ENCODE results near the gene APOL3.
"Not testable (repeated sequence)": the region's sequence is repeated elsewhere in the genome, so short reads cannot be mapped to it uniquely, and the experiment has no call there.

APOL3 gene

GRCh38 chr22:36193171-36193570 is 32.6 kb upstream of the APOL3 start:
- DNase-seq (ENCODE audit: low read depth): no peak

DNA sequence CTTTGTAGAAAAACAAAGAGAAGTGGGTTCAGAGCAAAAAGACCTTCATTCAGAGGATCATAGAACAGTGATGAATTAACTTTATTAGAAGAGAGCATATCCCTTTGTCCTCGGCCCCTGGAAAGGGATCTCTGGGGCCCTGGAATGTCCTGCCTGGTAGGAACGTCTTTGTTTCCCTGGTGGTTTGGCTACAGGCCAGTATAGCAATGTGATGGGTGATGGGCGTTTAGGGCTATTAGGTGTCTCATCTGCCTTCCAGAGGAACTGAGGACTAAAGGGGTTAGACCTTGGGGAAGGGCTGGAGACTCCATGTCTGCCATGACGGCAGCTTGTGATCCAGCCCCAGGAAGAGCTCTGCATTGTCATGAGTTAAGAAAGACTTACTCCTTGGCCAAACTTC is 32.0 kb upstream of the APOL3 start:
- DNase-seq (ENCODE audit: low read depth): no peak

- DNase-seq (ENCODE audit: low read depth): no peak
Measured at GRCh38 chr22:36191106-36191836, 30.7 kb upstream of the APOL3 start.

GRCh38 chr22:36187862-36188261 is 27.3 kb upstream of the APOL3 start:
- DNase-seq (ENCODE audit: low read depth): not testable (repeated sequence)

DNA sequence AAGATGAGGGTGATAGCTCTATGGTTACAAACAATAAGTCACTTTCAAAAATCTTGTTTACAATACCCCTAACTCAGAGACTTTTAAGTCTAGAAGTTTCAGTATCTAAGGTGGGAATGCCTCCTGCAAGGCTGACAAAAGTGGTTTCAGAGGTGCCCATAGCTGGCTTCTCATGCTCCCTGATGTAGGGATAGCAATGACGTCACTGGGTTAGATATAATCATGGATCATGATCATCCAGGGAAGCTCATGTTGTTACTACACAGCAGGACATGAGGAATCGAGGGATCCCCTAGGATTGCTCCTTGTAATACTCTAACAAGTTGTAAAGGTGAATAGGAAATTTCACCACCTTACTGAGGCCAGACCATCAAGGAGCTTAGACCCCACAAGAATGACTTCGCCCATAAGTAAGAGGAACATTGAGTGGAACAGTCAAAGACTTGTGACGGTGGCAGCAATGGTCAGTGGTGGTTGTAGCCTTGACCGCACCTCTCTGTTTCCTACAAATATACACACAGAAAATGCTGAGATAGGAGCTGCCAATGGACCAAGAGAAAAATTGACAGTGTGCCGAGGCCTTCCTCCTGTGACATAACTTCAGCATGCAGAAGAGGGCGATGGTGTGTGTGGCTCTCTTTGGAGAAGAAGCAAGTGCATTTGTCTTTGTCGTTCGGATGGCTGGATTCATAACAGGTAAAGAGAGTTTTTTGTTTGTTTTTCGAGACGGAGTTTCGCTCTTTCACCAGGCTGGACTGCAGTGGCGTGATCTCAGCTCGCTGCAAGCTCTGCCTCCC is 25.5 kb upstream of the APOL3 start:
- no peak for DNase-seq (ENCODE audit: low read depth)

DNA sequence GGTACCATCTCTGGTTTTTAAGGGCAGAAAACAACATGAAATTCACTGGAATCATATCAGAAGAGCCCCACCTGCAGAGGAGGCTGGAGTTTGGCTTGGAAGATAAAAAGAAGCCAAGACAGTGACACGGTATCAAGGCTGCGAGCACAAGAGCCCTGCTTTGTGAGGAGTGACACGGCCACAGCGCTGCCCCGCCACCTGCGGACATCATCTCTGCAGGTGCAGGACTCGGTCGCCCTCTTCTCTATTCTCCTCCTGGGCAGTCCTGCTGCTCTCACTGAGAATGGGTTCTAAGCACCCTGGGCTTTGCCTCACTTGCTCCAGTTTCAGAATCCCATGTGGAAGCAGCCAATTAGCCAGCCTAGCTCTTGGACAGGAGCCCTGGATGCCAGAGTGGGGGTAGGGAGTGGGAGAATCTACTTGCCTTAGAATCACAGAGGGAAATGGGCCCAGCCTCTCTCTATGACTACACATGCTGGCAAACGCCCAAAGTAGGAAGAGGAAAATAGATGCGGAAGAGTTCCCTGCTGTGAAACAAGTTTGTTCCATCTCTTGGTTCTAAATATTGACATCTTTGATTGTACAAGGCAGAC is 24.0 kb upstream of the APOL3 start:
- no peak for DNase-seq (ENCODE audit: low read depth)

DNA sequence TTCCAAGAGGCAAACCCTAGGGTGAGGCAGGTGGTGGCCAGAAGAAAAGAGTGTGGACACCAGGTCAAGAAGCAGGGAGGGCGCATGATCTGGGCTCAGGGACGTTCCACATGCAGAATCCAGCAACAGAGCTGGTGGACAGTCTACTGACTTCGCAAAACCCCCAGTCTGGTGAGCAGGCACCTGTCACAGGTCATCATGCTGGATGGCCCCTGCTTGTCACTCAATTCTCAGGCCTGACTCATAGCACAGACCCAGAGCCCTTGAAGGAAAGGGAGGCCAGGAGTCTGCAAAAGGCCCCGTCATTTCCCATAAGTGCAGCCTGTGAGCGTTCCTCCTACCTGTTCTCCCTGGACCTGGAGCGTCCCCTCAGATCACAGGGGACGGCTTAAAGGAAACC is 22.9 kb upstream of the APOL3 start:
- DNase-seq (ENCODE audit: low read depth): no peak

DNA sequence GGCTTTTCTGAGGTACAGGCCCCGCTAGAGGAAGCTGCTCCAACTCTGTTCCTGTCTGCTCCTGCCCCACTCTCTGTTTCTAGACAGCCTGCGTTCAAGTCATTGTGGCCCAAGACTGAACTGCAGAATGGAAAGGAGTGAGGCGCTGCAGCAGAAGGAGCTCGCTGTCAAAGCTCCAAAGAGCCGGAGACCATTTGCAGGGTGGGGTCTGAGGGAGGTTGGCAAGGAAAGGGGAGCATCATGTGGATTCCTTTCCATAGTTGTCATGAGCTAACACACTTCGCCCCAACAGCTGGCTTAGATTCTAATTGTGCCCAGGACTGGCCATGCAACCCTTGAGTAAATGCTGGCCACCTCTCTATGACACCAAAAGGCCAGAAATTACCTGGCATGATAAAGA is 22.3 kb upstream of the APOL3 start:
- DNase-seq (ENCODE audit: low read depth): no peak

DNA sequence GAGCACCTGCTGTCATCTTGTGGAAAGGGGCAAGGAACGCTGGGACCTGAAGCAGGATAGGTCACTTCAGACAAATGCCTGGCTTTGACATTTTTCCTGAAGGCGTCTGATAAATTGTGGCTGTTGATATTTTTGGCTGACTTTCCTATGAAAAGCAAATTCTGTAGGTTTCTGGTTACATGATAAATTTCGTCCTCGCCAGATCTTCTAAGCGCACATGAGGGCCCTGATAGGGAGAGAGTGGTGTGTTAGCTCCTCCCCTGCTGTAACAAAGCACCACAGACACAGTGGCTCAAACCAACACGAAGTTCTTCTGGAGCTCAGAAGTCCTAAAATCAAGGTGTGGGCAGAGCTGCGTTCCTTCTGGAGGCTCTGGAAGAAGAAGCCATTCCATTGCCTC is 21.5 kb upstream of the APOL3 start:
- no peak for DNase-seq (ENCODE audit: low read depth)

DNA sequence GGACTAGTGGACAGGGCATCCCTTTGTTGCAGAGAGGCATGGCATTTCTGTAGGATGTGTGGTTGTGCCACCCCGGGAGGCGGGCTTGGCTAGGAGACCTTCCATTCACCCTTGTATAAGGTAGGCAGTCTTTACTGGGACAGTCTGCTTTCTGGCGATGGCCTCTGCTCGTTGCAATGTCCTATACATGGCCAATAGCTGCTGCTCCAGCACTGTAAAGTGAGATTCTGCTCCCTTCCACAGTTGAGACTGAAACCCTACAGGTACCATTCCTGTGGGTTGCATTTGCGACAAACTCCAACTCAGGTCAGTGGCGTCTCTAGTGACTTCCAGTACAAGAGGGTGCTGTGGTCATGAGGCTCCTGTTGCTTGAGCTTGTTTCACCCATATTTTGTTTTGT is 20.4 kb upstream of the APOL3 start:
- no peak for DNase-seq (ENCODE audit: low read depth)

GRCh38 chr22:36180038-36180880 is 19.7 kb upstream of the APOL3 start:
- DNase-seq (ENCODE audit: low read depth): peak; percentile 43

- no peak for DNase-seq (ENCODE audit: low read depth)
Measured at GRCh38 chr22:36177160-36177559, 16.6 kb upstream of the APOL3 start.

DNA sequence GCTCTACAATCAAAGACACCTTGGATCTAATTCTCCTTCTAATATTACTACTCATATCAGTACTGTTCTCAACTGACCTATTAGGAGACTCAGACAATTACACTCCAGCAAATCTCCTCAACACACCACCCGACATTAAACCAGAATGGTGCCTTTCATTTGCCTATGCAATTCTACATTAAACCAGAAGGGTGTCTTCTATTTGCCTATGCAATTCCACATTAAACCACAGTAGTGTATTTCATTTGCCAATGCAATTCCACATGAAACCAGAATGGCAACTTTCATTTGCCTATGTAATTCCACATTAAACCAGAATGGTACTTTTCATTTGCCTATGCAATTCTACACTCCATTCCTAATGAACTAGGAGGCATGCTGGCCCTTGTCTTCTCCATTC is 15.3 kb upstream of the APOL3 start:
- DNase-seq (ENCODE audit: low read depth): no peak

DNA sequence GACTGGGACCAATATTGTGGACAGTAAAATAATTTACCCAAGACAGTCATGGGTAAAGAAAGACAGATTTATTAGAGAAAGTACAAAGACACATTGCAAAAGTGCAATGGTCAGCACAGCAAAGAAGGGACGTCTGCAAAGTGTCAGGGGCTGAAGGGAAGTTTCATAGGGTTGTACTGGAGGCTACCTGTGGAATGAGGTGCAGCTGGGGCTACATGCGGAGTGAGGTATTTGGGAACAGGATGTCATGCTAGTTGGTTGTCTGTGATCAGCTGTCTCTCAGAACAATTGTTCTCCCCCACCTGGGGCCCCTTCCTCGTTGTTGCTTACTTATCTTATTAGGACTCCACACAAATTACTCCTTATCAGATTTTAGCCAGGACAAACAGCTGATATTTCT is 11.4 kb upstream of the APOL3 start:
- no peak for DNase-seq (ENCODE audit: low read depth)

DNA sequence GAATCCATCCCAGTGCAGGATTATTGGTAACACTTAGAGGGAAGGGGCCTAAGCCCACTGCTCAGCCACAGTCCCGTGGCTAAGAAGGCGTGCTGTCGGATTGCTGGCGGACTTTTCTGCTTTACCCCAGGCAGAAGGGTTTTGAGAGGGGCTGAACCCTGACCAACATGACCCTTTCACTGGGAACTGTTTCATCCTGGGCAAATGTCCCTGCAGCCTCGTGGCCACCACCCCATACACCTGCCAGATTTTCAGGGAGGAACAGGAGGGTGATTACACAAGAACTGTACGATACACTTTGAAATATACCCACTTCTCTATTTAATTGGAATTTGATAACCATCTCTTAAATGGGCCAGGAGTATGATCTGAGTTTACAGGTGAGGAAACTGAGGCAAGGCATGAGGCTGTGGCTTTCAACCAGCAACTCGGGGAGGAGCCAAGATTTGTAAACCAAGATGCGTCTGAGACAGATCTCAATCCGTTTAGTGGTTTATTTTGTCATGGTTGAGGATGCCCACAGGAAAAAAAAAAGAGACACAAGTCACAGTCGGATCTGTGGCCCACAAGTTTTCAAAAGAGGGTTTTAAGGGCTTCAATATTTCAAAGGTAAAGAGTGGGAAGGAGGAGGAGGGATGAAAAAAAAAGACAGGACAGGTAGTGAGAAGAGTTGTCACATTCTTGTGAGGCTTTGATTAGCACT is 6.1 kb upstream of the APOL3 start:
- no peak for DNase-seq (ENCODE audit: low read depth)

GRCh38 chr22:36166086-36166485 is 5.5 kb upstream of the APOL3 start:
- DNase-seq (ENCODE audit: low read depth): no peak

DNA sequence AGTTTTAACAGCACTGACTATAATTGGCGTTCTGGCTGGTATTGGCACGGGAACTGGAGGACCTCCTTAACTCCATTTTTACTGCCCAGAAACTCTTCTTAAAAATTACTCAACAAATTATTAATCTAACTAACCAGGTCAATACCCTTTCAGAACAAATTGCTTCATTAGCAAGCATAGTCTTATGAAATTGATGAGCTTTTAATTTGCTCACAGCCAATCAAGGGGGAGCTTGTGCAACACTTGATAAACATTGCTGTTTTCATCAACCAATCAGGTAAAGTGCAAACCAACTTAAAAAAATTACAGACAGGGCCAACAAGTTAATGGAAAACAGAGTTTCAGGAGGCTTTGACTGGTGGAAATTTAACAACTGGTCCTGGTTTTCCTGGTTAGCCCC is 4.6 kb upstream of the APOL3 start:
- no peak for DNase-seq (ENCODE audit: low read depth)

- no peak for DNase-seq (ENCODE audit: low read depth)
Measured at GRCh38 chr22:36164621-36165020, 4.1 kb upstream of the APOL3 start.

GRCh38 chr22:36163497-36163896 is 2.9 kb upstream of the APOL3 start:
- DNase-seq (ENCODE audit: low read depth): no peak

GRCh38 chr22:36162127-36163034 is 1.8 kb upstream of the APOL3 start:
- no peak for DNase-seq (ENCODE audit: low read depth)

DNA sequence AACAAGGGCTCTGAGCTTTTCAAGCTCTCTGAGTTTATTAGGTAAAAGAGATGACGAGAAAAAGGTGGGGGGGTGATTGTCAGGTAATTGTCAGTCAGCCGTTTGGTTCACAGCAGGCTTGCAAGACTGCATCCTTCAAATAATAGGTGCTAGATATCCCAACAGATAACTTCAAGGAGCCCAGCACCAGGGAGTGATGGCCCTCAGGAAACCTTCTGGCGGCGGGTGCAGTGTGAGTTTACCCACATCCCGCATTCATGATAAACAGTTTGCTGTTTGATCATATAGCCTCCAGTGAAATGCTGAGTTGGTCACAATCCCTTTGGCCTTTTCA is 1.2 kb upstream of the APOL3 start:
- DNase-seq (ENCODE audit: low read depth): not testable (repeated sequence)

Measured in fibroblast of the conjunctiva (primary cell).